ENCODE results near the gene TATDN2. TPM values are rescaled to one million over a fixed set of nuclear protein-coding genes. Genes with fewer than 3 reads are reported as not detected.
A peak's percentile ranks its signal among the peaks of the same experiment; 100 is the strongest.

TATDN2 gene
- total and polyA plus RNA-seq, 2 experiments from 2014 or later: 9.3 to 22.6 TPM

DNA sequence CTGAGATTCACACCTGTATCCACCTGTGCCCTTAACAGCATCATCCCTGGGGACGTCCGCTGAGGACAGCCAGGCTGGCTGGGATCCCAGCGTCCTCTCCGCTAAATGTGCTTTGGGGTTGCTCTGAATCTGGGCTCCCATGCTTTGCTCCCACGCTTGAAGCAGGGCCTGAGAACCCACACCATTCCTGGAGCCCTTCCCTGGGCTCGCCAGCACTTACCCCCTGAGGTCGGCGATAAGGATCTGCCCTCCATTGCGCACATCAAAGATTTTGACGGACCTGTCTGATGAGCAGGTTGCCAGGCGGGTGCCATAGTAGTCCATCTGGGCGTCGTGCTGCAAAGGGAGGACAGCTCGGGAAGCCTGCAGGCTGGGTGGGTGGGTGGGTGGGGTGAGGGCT lies 66.8 kb downstream of the TATDN2 start:
- peaks cover 45% of the 10 kb centered on the region for H3K79me2 ChIP-seq
- no peak overlapping the region for H3K27ac ChIP-seq
- no peaks in the 10 kb centered on the region for H3K27me3 ChIP-seq
- DNase-seq (ENCODE audit: low spot score): no peak
- no peaks in the 10 kb centered on the region for H3K9me3 ChIP-seq (ENCODE audit: low read depth)
- H3K4me1 ChIP-seq (ENCODE audit: insufficient read depth): peaks cover 19% of the 10 kb centered on the region
- no peaks in the 10 kb centered on the region for H3K36me3 ChIP-seq (replicated peaks; ENCODE audit: insufficient read depth, low read depth)
- TF ChIP-seq EZH2 (IDR thresholded peaks at IDR 0.05; ENCODE audit: borderline replicate concordance): no peak
- peaks cover 40% of the 10 kb centered on the region for H4K20me1 ChIP-seq (ENCODE audit: insufficient read depth, poor library complexity, severe bottlenecking)
- H3K4me3 ChIP-seq: no peak overlapping the region
- 95% methylated on average over 14 of the region's 14 CpGs for WGBS (ENCODE audit: low lambda C conversion rate, missing lambda C conversion rate)
- no peak overlapping the region for H2AFZ ChIP-seq
- no peak overlapping the region for H3K4me2 ChIP-seq
- no peaks in the 10 kb centered on the region for H3K9me2 ChIP-seq (replicated peaks; ENCODE audit: insufficient read depth)

DNA sequence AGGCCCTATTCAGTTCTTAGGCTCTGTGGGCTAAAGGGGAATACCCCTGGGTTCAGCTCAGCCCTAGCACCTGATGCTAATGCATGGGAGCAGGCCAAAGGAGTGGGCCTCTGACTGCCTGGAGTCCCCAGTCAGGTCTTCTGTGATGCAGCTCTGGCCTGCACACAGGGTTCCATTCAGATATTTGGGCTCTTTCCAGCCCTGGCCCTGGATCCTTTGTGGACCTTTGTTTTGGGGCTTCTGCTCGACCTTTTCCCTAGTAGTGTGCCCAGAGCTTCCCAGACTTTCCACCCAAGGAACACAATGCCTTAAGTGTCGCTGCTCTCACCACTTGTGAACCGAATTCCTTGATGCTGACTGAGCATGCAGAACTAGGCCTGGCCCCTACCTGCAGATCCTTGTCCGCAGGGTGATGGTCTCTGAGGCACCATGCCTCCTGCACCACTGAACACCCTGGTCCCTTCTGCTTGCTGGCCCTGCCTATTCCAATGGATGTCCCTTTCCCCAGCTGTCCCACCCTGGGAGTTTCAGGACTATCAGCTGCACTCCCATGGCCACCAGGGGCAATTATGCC lies 67.6 kb downstream of the TATDN2 start:
- no peak for DNase-seq (ENCODE audit: low spot score)
- Histone ChIP-seq H3K27me3 (no peaks in the 10 kb centered on the region), H2AFZ (no peak overlapping the region), H3K79me2 (peaks cover 52% of the 10 kb centered on the region), H3K9me2 (replicated peaks; ENCODE audit: insufficient read depth) (no peaks in the 10 kb centered on the region), H3K4me2 (no peak overlapping the region), H3K9me3 (ENCODE audit: low read depth) (no peaks in the 10 kb centered on the region), H3K27ac (no peak overlapping the region), H3K4me1 (ENCODE audit: insufficient read depth) (peaks cover 19% of the 10 kb centered on the region), H3K4me3 (no peak overlapping the region), H4K20me1 (ENCODE audit: insufficient read depth, poor library complexity, severe bottlenecking) (peaks cover 40% of the 10 kb centered on the region), H3K36me3 (replicated peaks; ENCODE audit: insufficient read depth, low read depth) (no peaks in the 10 kb centered on the region)
- TF ChIP-seq EZH2phosphoT487 (IDR thresholded peaks at IDR 0.05; ENCODE audit: low read depth, severe bottlenecking, unreplicated experiment) (no peak), EZH2 (IDR thresholded peaks at IDR 0.05; ENCODE audit: borderline replicate concordance) (no peak)
- TF ChIP-seq, protein P1, sequence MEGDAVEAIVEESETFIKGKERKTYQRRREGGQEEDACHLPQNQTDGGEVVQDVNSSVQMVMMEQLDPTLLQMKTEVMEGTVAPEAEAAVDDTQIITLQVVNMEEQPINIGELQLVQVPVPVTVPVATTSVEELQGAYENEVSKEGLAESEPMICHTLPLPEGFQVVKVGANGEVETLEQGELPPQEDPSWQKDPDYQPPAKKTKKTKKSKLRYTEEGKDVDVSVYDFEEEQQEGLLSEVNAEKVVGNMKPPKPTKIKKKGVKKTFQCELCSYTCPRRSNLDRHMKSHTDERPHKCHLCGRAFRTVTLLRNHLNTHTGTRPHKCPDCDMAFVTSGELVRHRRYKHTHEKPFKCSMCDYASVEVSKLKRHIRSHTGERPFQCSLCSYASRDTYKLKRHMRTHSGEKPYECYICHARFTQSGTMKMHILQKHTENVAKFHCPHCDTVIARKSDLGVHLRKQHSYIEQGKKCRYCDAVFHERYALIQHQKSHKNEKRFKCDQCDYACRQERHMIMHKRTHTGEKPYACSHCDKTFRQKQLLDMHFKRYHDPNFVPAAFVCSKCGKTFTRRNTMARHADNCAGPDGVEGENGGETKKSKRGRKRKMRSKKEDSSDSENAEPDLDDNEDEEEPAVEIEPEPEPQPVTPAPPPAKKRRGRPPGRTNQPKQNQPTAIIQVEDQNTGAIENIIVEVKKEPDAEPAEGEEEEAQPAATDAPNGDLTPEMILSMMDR (IDR thresholded peaks at IDR 0.05; ENCODE audit: poor library complexity): no peak
- WGBS (ENCODE audit: low lambda C conversion rate, missing lambda C conversion rate): 96% methylated on average over 4 of the region's 4 CpGs

DNA sequence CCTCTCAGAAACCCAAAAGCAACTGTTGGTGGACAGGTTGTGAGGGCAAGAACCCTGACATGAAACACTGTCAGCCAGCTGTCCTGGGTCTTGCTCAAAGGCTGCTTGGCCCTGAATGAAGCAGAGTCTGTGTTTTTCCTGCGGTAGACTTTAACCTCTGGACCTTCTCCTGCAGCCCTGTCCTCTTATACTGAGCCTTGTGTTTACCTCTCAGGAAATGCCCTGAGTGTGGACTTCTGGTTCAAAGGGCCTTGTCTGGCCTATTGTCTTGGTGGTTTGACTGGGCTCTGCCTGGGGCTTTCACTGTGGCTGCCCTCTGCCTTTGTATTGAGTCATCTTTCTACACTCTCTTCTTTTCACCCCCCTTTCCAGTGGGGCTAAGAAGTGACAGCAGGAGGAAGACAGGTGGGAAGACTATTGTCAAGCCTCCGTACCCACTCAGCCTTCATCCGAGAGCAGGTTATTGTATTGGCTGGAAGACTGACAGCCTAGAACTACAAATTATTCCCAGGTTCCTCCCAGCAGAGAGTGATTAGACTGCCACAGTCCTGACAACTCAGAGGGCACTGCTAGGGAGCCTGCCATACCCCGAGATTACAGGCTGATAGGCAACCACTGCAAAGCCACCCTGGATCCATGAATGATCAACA lies 69.2 kb downstream of the TATDN2 start:
- no peak overlapping the region for H3K4me3 ChIP-seq
- peaks cover 40% of the 10 kb centered on the region for H4K20me1 ChIP-seq (ENCODE audit: insufficient read depth, poor library complexity, severe bottlenecking)
- H3K4me2 ChIP-seq: peak overlapping the region; percentile 6
- peaks cover 19% of the 10 kb centered on the region for H3K4me1 ChIP-seq (ENCODE audit: insufficient read depth)
- H3K9me2 ChIP-seq (replicated peaks; ENCODE audit: insufficient read depth): no peaks in the 10 kb centered on the region
- no peaks in the 10 kb centered on the region for H3K9me3 ChIP-seq (ENCODE audit: low read depth)
- WGBS (ENCODE audit: low lambda C conversion rate, missing lambda C conversion rate): 81% methylated on average over 4 of the region's 4 CpGs
- H2AFZ ChIP-seq: no peak overlapping the region
- no peaks in the 10 kb centered on the region for H3K36me3 ChIP-seq (replicated peaks; ENCODE audit: insufficient read depth, low read depth)
- DNase-seq (ENCODE audit: low spot score): peak; percentile 40
- TF ChIP-seq, protein P1 (IDR thresholded peaks at IDR 0.05; ENCODE audit: poor library complexity): no peak
- TF ChIP-seq EZH2phosphoT487 (IDR thresholded peaks at IDR 0.05; ENCODE audit: low read depth, severe bottlenecking, unreplicated experiment) (no peak), EZH2 (IDR thresholded peaks at IDR 0.05; ENCODE audit: borderline replicate concordance) (no peak)
- peak overlapping the region; percentile 32 for H3K27ac ChIP-seq
- H3K27me3 ChIP-seq: no peaks in the 10 kb centered on the region
- peaks cover 52% of the 10 kb centered on the region for H3K79me2 ChIP-seq

DNA sequence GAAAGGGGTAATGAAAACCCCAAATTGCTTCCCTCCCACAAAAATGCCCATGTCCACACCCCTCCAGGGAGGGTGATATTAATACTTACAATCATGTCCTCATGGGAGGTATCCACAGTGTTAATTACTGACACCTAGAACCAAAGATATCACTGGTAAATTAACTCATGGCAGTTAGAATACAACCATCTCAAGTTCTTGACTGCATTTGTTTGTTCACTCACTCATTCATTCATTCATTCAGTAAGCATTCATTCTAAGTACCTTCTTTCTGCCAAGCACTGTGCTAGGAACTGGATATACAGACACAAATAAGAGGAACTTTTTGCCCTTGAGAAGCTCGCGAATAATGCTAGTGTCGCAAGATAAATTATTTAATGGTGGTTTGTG lies 69.7 kb downstream of the TATDN2 start:
- peaks cover 40% of the 10 kb centered on the region for H4K20me1 ChIP-seq (ENCODE audit: insufficient read depth, poor library complexity, severe bottlenecking)
- no peaks in the 10 kb centered on the region for H3K27me3 ChIP-seq
- 100% methylated on average over 3 of the region's 3 CpGs for WGBS (ENCODE audit: low lambda C conversion rate, missing lambda C conversion rate)
- no peak overlapping the region for H3K4me2 ChIP-seq
- DNase-seq (ENCODE audit: low spot score): no peak
- no peaks in the 10 kb centered on the region for H3K9me3 ChIP-seq (ENCODE audit: low read depth)
- TF ChIP-seq EZH2phosphoT487 (IDR thresholded peaks at IDR 0.05; ENCODE audit: low read depth, severe bottlenecking, unreplicated experiment): no peak
- H3K36me3 ChIP-seq (replicated peaks; ENCODE audit: insufficient read depth, low read depth): no peaks in the 10 kb centered on the region
- no peak overlapping the region for H2AFZ ChIP-seq
- H3K79me2 ChIP-seq: peaks cover 52% of the 10 kb centered on the region
- no peak overlapping the region for H3K4me3 ChIP-seq
- H3K27ac ChIP-seq: peak overlapping the region; percentile 32
- peaks cover 19% of the 10 kb centered on the region for H3K4me1 ChIP-seq (ENCODE audit: insufficient read depth)
- H3K9me2 ChIP-seq (replicated peaks; ENCODE audit: insufficient read depth): no peaks in the 10 kb centered on the region
